HL-60/S4 treated with phorbol 12-myristate 13-acetate at 8.2 ng/mL for 4 days and 3 days (cell line): ENCODE measurements around the gene MMS19.
"Not testable (repeated sequence)": the region's sequence is repeated elsewhere in the genome, so short reads cannot be mapped to it uniquely, and the experiment has no call there.

Experiments
- in situ Hi-C: fragments of 300-500 bp; cut with MboI; formaldehyde crosslinking; loops from 2 replicates; pipeline ENCODE4 v1.15.0; 2022; ENCODE audit warnings: low sequenced_read_pairs

The MMS19 gene

DNA sequence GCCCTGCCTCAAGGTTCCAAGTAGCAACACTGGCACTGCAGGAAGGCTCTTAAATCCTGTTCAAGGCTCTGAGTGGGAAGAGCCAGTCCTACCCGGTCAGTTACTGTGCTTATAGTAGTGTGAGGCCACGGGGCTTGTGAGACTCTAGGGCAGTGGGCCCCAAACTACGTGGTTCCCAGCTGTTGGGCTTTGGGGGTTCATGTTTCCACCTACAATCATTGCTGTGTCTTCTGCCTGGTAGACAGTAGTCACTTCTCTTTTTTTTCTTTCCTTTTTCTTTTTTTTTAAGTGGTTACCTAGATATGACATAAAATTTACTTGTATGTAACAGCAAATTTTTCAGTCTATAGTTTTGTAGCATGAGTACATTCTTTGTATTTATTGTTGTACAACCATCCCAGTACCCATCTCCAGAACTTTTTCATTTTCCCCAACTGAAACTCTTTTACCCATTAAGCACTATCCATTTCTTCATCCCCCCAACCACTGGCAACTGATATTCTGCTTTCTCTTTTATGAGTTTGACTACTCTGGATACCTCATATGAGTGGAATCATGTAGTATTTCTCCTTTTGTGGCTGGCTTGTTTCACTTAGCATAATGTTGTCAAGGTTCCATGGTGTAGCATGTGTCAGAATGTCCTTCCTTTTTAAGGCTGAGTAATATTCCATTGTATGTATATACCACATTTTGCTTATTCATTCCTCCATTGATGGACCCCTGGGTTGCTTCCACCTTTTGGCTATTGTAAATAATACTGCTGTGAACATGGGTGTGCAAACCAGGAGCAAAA, 8.2 kb upstream of the MMS19 start:
- in situ Hi-C loops: no loop called here

DNA sequence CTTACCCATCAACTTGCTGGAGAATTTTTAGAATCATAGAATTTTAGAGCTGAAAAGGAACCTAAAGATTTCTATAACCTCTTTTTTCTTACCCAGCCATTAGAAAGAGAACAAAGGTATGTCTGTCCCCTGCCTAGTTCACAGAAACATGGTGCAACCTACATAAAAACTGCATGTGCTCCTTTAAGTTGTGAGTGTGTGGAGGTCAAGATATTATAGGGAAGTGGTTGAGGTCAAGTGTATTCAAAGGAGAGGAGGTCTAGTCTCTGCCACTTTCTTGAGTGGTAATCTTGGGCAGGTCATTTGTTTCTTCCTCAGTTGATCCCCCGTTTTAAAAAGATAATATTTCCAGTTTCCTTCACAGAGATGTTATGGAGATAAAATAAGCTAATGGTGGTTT, 6.9 kb upstream of the MMS19 start:
- in situ Hi-C loops: no loop called here

- in situ Hi-C loops: no loop called here
Observed at GRCh38 chr10:97503406-97503805, 5.2 kb upstream of the MMS19 start.

DNA sequence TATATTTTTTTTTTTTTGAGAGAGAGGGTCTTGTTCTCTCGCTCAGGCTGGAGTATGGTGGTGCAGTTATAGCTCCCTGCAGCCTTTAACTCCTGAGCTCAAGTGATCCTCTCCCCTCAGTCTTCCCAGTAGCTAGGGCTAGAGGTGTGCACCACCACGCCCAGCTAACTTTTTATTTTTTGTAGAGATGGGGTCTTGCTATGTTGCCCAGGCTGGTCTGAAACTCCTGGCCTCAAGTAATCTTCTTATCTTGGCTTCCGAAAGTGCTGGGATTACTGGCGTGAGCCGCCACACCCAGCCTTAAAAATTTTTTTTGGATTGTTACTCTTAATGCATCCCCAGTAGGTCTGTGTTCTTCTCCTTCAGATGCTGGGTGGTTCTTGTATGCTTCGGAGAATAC, 4.7 kb upstream of the MMS19 start:
- in situ Hi-C loops: no loop called here

GRCh38 chr10:97500297-97500575, 2.0 kb upstream of the MMS19 start:
- in situ Hi-C loops: no loop called here

- in situ Hi-C loops: no loop called here
Observed at GRCh38 chr10:97499561-97500296, 1.5 kb upstream of the MMS19 start.

DNA sequence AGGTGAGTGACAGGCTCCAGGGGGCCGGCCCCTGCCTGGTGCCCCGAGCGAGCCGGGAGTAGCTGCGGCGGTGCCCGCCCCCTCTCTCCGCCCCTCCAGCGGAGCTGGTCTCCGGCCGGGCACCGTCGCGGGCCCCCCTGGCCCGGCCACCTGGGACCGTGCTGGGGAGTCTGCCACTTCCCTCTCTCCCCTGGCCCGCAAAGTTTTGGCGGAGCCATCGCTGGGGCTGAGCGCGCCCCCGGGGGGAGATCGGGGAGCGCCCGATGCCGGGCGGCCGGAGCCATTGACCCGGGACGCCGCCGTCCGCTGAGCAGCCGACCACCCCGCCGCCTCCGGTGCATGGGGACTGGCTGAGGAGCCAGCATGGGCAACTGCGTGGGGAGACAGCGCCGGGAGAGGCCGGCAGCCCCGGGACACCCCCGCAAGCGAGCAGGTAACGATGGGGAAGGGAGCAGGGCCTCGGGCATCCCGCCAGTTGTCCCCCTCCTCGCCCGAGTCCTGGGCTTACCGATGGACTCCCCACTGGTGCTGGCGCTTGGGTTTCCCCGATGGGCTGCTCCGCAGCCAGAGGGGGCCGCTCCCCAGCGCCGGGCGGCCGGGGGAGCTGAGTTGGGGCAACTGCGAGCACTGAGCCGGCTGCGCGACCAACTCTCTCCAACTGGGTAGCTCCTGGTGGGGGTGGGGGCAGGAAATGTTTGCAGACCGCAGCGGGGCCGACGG, 779 bp upstream of the MMS19 start, which contains the start of gene UBTD1:
Gene UBTD1 (plus strand): TSS at position 84 of the 720 bp plus-strand sequence. CDS start 280 bp downstream, at position 364.
- in situ Hi-C loops: no loop called here

DNA sequence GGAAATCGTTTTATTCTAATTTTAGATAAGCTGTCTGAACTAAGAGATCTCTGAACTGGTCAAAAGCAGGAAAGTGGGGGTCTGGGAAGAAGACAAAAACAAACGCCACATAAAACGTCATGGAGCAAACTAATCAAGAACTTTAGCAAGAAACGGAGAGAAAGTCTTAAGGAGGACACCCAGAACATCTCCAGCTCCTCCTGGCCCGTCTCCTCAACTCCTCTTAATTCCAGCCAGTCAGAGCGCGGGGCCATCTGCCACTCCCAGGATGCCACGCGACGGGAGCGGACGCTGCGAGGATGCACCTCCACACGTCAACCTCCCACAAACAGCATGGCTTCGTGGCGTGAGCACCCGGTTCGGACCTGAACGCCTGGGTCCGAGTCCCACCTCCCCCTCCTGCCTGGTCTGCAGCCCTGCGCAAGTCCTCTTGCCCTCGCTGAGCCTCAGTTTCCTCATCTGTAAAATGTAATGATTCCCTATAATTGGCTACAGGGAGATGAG, 598 bp downstream of the MMS19 start:
- in situ Hi-C loops: no loop called here

GRCh38 chr10:97494863-97495506, 3.2 kb downstream of the MMS19 start:
- in situ Hi-C loops: no loop called here

GRCh38 chr10:97494151-97494550, 4.1 kb downstream of the MMS19 start:
- in situ Hi-C loops: no loop called here

GRCh38 chr10:97490592-97490991, 7.6 kb downstream of the MMS19 start:
- in situ Hi-C loops: no loop called here

- in situ Hi-C loops: no loop called here
Observed at GRCh38 chr10:97485647-97486281, 12.5 kb downstream of the MMS19 start.

- in situ Hi-C loops: no loop called here
Observed at GRCh38 chr10:97483921-97484320, 14.3 kb downstream of the MMS19 start.

DNA sequence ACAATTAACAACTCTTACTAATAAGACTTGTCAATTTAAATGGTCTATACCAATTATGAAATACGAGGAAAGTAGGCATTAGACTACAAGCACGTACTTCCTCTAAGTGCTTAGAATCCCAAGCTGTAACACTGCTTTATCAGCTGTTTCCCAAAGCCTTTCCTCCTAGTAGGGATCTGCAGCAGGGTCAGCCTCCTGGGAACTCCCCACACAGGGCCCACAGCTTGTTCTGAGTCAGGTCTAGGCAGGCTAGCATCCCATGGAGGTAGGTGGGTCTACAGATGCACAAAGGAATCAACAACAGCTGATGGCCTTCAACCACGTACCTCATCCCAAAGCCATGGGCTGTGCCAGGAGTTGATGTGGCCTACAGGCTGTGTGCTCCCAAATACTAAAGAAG, 14.7 kb downstream of the MMS19 start:
- in situ Hi-C loops: no loop called here

GRCh38 chr10:97482381-97482780, 15.8 kb downstream of the MMS19 start:
- in situ Hi-C loops: no loop called here

DNA sequence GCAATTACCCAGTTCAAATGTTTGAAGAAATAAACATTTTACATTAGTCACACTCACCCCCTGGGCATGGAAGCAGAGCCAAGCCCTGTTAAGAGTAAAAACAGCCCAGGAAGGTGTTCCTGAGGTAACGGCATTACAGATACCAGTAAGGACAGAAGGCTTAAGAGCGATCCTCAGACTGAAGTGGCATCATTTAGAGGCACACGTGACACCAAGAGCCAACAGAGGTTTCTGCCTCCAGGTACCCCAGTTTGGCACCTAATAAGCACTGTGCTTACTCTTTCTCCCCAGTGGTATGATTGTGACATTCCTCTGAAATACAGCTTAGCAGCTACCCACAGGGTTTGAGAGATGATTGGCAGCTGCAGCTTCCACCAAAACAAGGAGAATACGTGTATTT, 17.2 kb downstream of the MMS19 start:
- in situ Hi-C loops: no loop called here

DNA sequence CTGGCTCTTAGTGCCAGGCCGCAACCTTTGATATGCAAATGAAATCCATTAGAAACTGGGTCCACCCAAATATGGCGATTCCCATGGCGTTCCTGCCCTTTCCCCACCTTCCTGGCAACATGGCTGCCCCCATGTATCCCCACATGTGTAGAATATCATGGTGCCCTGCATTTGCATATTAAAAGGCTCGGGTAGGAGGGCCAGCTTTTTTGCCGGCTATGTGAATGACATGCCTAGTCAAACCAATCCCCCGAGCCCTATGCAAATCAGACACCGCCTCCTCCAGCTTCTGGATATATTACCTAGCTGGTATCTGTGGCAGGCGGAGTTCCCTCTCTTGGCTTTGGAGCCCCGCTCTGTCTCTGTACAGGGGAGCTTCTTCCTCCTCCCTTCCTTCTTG, 18.3 kb downstream of the MMS19 start:
- in situ Hi-C loops: no loop called here

GRCh38 chr10:97479410-97479809, 18.8 kb downstream of the MMS19 start:
- in situ Hi-C loops: not testable (repeated sequence)

DNA sequence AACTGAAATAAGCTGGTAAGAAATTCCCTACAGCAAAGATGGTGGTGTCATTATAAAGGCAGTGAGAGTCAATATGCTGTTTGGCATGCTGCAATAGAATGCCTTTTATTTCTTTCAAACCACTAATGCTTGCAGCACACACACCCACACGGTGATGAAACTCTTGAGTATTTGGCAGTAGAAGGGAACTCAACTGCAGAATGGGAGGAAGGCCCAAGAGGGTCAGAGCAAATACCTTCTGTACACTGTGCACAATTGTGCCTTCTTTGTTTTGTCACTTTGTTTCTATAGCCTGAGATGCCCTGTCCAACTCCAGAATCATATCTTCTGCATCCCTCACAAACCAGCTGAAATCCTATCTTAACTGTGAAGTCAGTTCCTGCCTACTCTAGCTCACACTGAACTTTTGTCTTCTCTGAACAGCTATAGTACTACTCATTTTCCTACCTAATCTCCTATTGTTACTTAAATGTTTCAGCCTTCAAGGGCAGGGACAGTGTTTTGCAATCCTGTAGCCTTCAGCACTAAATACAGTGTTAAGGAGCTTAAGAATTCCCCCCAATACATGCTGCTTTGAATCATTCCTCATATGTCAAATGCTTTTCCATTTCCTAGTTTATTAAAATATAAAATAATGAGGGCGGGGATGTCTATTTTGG, 22.2 kb downstream of the MMS19 start:
- in situ Hi-C loops: no loop called here

DNA sequence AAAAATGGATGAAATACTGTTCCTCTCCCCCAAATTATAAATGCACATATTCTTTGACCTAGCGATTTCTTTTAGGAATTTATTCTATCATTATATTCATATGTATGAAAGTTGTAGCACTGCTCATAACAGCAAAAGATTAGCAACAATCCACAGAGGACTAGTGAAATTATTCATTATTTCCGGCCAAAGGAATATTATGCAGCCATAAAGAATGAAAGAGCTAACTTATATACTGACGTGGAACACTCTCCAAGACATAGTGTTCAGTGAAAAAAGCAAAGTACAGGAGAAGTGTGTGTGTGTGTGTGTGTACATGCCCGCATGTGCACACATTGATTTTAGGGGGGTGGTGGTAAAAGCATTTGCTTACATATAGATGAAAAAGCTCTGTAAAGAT, 23.3 kb downstream of the MMS19 start:
- in situ Hi-C loops: no loop called here
